ENCODE measurements around the gene OR2H2. TPM values are rescaled to one million over a fixed set of nuclear protein-coding genes. Genes with fewer than 3 reads are reported as not detected.

The OR2H2 gene
- polyA plus RNA-seq, 1 donor = 0.20 TPM

DNA sequence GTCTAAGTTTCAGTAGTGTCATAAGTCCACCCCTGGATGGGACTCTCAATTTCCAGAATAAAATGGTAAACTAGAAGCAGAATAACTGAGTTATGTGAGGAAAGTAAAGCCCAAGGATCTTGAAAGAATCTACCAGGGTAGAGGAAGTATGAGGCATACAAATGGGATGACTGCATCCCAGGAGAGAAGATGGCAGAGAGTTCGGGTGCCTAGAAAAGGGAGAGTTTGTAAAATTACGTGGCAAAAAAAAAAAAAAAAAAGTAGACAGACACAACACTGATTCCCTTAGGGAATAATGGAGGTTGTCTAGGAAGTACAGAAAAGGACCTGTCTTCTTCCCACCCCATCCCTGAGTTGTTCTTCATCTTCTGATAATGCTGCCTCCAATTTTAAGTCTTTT, 44.6 kb downstream of the OR2H2 start:
- no peak for DNase-seq

GRCh38 chr6:29630315-29630714, 45.4 kb downstream of the OR2H2 start:
- no peak for DNase-seq

DNA sequence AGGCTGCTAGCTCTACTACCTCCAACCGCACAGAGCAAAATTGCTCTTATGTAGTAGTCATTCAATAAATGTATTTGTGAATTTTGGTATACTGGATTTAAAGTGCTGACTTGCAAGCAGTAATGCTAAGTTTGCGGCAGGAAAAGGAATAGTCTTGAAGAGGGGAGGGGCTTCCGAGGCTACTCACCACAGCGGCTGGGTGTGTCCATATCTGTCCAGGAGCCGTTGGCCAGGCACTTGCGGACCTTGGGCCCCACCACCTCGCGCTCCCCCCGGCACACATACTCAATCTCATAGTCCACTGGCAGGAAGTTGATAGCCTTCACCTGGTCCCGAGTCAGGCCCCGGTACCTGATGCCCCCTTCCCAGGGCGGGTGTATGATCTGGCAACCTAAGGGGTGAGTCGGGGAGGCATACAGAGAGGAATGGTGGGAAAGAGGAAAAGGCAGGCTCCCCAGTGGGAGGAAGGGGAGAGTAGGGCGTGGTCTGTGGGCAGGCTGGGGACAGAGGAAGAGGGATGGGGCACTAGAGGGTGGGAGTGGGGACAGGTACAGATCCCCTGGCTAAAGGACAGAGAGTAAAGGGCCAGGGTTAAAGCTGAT, 46.4 kb downstream of the OR2H2 start:
- no peak for DNase-seq

DNA sequence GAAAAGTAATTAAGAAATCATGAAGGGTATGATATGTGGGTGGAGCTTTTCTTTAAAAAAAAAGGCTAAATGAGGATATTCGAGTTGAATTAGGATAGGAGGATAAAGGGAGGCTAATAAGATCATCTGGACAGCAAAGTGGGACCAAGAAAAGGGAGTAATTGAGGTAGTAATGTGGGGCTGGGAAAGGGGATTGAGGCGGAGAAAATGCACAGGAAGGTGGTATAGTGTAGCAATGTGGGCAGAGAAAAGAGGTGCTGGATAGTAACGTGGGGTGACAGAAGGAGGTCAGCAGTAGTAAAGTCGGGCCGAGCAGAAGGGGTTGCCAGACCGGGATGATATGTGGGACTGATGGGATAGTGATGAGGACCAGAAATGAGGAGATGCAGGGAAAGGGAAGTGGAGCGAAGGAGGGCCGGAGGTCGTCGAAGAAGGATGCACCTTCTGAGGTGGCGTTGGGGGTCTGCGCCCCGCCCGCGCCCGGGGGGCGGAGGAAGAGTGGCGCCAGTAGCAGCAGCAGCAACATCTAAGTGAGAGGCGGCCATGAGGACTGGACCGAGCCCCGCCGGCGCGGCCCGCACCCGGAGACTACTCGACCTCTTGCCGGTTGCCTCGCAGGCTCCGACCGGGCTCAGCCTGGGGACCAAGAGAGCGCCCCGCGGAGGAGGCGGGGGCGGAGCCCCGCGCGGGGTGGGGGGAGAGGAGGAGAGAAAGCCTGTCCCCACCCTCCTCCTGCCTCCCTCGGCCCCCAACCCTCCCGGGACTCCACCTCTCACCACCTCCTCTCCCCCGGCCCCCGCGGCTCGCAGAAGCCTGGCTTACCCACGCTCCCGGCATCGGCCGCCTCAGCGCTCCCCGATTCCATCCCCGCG, 47.2 kb downstream of the OR2H2 start:
- DNase-seq = peak; percentile 52

DNA sequence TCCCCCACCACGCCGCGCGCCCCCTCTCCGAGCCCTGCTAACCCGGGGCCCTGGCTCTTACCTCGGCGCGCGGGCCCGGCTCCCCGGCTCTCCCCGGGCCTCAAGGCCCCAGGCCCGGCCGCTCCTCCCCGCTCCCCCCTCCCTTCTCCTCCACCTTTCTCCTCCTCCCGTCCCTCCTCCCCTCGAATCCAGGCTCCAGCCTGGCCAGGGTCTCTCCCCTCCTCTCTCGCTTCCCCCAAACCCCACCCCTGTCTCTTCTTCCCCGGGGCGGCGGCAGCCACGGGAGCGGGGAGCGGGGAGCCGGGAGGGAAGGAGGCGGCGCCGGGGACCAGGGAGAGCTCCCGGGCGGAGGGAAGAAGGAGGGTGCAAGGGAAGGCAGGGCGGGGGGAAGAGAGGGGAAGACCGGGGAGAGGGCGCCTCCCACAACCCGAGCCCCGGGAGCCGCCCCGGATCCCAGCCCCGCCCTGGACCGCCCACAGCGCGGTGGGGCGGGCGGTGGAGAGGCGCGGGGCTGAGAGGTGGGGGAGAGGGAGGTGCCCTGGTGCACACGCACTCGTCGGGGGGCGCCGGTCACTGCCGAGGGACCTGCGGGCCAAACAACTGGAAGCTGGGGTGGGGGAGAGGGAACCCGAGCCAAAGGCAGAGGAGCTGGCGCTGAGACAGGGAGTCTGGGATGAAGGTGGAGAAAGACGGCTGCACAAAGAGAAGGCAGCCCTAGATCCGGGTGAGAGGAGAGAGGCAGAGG, 48.0 kb downstream of the OR2H2 start, which contains the start of gene GABBR1:
Gene GABBR1, minus strand, starts transcription at position 395 of the 745 bp plus-strand sequence. CDS start 798 bp downstream, outside the sequence.
- peak; percentile 92 for DNase-seq

DNA sequence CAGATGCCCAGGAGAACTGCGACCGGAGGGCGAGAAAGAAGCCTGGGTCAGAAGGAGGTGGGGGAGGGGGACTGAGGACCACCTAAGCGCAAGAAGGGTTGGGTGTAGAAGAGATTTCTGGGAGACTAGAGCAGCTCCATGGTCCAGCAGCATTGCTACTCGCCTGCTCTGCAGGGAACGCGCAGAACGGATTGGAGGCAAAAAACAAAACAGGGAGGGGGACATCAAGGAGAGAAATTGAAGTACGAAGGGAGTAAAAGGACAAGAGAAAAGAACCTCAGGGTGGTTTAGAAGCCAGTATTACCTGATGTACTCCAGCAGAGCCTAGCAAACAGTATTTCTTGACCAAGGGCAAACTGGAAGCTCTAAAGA, 48.6 kb downstream of the OR2H2 start:
- DNase-seq = no peak

DNA sequence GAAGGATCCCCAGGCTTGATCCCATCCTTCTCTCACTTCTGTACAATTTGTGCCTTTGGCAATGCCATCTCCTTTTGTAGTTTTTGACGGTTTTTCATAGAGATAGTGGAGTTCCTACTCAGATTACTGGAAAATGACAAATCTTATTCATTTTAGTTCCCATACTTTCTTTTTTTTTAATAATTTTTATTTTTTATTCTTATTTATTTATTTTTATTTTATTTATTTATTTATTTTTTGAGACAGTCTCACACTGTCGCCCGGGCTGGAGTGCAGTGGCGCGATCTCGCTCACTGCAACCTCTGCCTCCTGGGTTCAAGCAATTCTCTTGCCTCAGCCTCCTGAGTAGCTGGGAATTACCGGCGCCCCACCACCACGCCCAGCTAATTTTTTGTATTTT, 52.3 kb downstream of the OR2H2 start:
- no peak for DNase-seq

Other genes with a start within 250 kb of the OR2H2 start
- not detected for gene OR5V1, start 216.3 kb upstream of the OR2H2 start, polyA plus RNA-seq (ENCODE audit: insufficient read length)
- not detected for gene OR12D3, start 209.8 kb upstream of the OR2H2 start, polyA plus RNA-seq (ENCODE audit: insufficient read length)
- gene OR12D2, start 189.5 kb upstream of the OR2H2 start, polyA plus RNA-seq (ENCODE audit: insufficient read length) = not detected
- not detected for gene OR12D1, start 170.2 kb upstream of the OR2H2 start, polyA plus RNA-seq (ENCODE audit: insufficient read length)
- gene OR10C1, start 145.8 kb upstream of the OR2H2 start, polyA plus RNA-seq (ENCODE audit: insufficient read length) = not detected
- gene OR11A1, start 128.1 kb upstream of the OR2H2 start, polyA plus RNA-seq (ENCODE audit: insufficient read length) = not detected
- not detected for gene OR2H1, start 128.0 kb upstream of the OR2H2 start, polyA plus RNA-seq (ENCODE audit: insufficient read length)
- gene MAS1L, start 97.2 kb upstream of the OR2H2 start, polyA plus RNA-seq (ENCODE audit: insufficient read length) = not detected
- gene UBD, start 25.4 kb upstream of the OR2H2 start, polyA plus RNA-seq (ENCODE audit: insufficient read length) = 2.3 TPM
- 99.7 TPM for gene GABBR1, start 48.1 kb downstream of the OR2H2 start, polyA plus RNA-seq (ENCODE audit: insufficient read length)
- not detected for gene MOG, start 72.0 kb downstream of the OR2H2 start, polyA plus RNA-seq (ENCODE audit: insufficient read length)
- gene ZFP57, start 96.0 kb downstream of the OR2H2 start, polyA plus RNA-seq (ENCODE audit: insufficient read length) = 0.33 TPM
- gene HLA-F, start 138.3 kb downstream of the OR2H2 start, polyA plus RNA-seq (ENCODE audit: insufficient read length) = 5.0 TPM
- 6.9 TPM for gene HLA-G, start 242.7 kb downstream of the OR2H2 start, polyA plus RNA-seq (ENCODE audit: insufficient read length)